RKO (cell line): ENCODE results near the gene PLAAT2.
"Not testable (repeated sequence)": the region's sequence is repeated elsewhere in the genome, so short reads cannot be mapped to it uniquely, and the experiment has no call there.

Experiments
- DNase-seq: peaks from one replicate; pipeline ENCODE4 v3.0.0-alpha.2; 2016; ENCODE audit warnings: low spot score

Gene PLAAT2

DNA sequence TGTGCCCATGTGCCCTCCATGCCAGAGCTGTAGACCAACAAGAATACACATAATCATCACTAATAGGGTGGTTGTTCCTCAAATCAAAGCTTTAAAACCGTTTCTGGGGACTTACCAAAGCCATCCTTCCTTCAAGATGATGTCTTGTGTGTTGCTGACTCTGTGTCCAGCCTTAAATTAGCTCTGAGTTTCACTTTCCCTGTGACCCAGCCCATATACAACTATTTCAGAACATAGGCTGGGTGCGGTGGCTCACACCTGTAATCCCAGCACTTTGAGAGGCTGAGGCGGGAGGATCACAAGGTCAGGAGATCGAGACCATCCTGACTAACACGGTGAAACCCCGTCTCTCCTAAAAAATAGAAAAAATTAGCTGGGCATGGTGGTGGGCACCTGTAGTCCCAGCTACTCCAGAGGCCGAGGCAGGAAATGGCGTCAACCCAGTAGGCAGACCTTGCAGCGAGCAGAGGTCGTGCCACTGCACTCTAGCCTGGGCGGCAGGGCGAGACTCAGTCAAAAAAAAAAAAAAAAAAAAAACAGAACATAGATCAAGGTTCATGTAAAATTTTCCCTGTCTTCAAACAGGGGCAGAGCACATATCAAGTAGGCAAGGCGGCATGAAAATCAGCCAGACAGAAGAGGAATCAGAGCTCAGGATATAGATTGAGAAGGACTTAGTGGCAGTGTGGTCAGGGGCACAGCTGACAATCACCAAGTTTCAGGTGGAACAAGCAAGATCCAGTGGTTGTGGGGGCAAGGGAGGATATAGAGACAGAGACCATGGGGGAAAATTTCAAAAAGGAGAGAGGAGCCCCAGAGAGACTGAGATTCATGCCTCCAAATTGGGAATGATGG, at the start of gene PLAAT2:
Gene PLAAT2 (minus strand): TSS at position 179 of the 855 bp plus-strand sequence. CDS start 55 bp downstream, at position 124.
- DNase-seq: no peak

GRCh38 chr11:63612181-63612580, 49.0 kb upstream of the PLAAT2 start:
- DNase-seq: no peak

DNA sequence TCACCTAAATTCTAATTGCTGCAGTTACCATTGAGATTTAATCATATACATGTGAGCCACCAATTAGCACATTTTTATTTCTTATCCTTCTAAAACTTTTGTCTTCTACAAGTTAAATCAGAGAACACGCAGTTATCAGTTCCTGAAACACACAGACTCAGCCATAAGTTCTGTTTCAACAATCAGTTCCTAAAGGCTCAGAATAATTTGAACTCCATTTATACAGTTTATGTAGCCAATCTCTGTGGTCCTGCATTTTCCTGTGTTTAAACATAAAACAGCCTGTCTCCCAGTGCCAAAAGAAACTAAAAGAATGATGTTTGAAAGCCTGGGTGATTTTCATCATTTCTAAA, 48.2 kb upstream of the PLAAT2 start:
- no peak for DNase-seq

DNA sequence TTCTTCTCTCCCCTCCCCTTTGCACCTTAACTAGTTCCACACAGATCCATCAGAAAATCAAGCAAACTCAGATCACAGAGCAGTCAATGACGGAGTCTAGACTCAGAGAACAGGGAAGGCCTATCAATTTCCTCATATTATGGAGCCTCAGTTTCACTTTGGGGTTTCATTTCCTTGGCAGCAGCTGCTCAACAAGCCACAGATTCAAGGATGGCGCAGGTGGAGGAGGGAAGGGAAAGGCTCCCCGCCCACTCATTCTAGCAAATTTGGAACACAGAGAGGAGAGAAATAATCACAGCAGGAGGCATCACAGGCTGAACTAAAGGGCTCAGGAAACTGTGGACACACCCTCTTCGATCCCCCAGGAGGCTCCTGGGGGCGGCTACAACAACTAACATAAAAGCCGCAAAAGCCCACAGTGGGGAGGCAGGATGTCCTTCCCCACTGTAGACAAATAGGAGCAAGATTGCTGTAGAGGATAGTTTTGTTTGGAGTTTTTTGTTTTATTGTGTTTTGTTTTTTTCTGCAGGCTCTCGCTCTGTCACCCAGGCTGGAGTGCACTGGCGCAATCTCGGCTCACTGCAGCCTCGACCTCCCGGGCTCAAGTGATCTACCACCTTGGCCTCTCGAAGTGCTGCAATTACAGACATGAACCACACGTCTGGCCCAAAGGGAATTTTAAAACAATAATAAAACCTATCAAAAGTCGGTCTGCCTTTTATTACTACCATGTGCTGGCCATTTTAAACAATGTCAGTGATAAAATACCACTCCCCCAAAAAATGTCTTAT, 47.6 kb upstream of the PLAAT2 start:
- DNase-seq: no peak

GRCh38 chr11:63609971-63610580, 46.9 kb upstream of the PLAAT2 start:
- no peak for DNase-seq

DNA sequence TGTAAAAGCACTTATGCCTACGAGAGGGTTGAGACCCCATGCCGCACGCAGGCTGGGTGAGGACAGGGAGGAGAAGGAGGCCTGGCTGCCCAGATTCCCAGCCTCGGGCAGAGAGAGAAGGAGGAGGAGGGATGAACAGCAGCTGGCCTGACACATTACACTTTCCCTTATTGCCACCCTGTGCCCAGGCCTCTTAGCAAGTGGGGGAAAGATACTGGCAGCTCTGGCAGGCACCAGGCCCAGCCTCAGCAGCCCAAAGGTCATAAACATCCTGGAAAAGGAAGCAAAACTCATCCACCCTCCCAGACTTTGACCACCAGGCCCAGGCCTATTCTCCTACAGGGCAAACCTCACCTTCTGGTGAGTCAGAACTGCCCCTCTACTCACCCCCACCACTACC, 46.4 kb upstream of the PLAAT2 start:
- DNase-seq: no peak

DNA sequence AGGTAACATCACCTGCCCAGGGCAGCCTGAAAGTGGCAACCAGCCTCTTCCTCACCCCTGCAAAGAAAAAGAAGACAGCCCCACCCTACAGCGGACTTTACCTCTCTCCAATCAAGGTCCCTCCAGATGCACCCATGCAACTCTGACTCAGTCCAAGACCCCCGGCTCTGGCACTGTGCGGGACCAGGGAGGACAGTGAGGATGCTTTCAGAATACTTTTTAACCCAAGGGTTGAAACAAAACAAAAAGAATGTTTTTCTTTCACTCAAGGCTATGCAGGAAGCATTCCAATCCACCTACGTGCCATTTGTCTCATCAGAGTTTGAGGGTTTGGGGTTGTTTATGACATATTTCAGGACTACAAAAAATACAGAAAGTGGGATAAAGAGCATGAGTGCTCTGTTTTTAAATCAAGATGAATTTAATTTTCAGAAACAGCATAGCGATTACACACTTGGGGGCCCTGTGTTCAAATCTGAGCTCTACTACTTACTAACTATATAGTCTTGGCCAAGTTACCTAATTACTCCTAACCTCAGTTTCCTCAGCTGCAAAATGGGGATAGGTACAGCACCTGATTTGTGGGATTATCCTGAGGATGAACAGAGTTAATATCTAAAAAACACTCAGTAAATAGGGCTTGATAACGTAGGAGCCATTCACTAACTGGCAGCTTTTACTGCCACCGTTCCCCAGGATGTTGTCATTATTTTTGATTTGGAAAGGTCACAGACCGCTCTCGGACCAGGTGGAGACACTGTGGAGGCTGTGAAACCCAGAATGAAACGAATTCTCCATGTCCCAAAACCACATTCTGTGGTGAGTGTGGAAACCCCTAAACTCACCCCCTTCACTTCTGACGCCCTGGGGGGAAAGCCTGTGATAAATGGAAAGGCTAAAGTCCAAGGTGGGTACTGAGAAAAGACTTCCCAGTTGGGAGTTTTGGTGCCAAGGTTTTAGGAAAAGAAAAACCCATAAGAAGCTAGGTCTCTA, 45.5 kb upstream of the PLAAT2 start:
- no peak for DNase-seq

- DNase-seq: no peak
These were observed 40.0 kb upstream of the PLAAT2 start for GRCh38 chr11:63603180-63603518.

GRCh38 chr11:63602290-63603179, 39.4 kb upstream of the PLAAT2 start:
- DNase-seq: not testable (repeated sequence)

DNA sequence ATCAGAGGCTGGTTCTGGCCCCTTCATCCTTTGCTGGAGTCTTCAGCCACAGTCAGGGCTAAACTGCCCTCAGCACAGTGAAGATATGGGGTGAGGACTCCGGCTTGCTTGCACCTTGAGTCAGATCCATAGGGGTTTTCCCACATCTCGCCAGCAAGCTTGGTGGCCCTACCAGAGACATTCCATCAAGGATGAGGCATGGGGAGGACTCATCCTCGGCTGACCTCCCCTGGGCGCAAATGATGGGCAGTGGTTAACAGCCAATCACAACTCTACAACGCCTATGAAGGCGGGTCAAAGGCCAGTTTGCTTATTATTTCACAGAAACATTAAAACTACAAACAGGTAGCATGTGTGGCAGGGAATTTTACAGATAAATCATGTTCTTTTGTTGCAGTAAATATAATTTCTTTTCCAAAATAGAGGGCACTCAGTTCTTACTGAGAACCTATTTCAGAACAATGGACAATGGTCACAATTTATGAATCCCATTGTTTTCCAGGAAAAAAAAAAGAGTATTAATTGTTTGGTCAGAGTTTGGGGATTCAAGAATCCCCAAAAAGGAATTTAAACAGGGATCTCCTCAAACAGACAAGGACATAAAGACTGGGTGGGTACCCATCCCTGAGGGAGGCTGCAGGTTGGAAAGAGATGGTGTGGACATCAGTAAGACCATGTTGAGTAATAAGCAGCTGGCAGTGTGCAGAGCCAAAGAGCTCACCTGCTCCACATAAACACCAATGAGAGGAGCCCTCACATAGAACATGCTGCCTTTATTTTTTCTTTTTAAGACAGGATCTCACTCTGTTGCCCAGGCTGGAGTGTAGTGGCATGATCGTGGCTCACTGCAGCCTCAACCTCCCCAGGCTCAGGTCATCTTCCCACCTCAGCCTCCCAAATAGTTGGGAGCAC, 36.3 kb upstream of the PLAAT2 start:
- peak; percentile 47 for DNase-seq

- DNase-seq: no peak
These were observed 35.4 kb upstream of the PLAAT2 start for GRCh38 chr11:63598556-63598955.

GRCh38 chr11:63595296-63595695, 32.1 kb upstream of the PLAAT2 start:
- DNase-seq: no peak

DNA sequence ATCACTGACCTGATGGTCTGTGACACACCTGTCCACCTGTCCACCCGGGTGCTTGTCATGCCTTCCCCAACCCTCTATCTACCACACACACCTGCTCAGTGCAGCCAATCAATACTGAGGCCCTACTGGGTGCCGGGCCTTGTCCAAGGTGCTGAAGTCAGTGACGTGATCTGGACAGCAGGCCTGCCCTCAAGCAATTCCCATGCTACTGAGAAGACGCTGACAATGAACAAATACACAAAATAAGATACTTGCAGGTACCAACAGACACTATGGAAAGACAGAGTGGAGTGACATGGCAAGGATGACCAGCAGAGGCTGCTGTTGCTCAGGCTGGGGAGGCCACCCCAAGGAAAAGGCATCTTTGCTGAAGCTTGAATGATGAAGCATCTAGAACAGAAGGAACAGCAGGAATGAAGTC, 29.8 kb upstream of the PLAAT2 start:
- DNase-seq: peak; percentile 20

DNA sequence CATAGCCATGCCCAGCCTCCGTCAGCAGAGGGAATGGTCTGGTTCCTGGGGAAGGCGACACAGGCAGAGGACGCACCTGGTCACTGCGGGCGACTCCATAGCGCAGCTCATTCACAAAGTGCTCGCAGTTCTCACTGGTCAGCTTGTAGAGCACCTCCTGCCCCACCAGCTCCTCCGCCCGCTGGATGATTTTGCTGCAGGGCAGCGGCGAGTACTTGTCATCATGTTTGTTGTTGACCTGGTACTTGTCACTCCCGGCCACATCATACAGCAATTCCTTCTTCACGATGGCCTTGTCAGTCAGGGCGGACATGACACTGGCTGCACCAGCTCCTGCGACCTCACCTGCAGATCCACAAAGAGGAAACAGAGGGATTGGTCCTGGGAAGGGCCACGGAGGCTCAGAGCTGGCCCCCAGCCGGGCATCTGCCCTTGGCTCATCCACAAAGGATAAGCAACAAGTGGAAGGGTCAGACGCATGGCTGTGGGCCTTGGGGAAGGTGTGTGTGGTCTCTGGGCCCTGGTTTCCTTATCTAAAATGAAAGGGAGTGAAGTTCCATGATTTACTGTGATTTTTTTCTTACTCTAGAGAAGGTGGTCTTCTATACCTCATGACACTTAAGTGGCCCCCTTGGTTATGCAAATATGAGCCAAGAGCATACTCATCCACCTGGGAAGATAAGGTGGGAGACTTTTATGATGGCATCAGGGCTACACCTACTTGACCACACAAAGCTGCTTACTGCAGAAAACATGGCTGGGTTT, 27.0 kb upstream of the PLAAT2 start:
- no peak for DNase-seq

DNA sequence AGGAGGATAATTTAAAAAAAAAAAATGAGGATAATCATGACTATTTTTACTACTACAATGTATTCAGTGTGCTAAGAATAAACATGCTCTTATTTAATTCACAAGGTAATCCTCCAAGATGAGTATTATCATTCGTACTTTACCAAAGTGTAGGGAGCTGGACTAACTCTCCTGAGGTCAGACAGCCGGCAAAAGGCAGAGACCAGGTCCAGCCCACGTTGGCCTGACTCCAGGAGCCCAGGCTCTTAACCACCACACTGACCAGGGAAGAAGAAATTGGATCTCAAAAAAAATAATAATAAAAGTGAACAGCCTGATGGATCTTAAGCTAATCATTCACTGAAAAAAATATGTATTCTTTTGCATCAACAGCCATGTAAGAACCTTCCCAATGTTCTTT, 25.8 kb upstream of the PLAAT2 start:
- DNase-seq: no peak

DNA sequence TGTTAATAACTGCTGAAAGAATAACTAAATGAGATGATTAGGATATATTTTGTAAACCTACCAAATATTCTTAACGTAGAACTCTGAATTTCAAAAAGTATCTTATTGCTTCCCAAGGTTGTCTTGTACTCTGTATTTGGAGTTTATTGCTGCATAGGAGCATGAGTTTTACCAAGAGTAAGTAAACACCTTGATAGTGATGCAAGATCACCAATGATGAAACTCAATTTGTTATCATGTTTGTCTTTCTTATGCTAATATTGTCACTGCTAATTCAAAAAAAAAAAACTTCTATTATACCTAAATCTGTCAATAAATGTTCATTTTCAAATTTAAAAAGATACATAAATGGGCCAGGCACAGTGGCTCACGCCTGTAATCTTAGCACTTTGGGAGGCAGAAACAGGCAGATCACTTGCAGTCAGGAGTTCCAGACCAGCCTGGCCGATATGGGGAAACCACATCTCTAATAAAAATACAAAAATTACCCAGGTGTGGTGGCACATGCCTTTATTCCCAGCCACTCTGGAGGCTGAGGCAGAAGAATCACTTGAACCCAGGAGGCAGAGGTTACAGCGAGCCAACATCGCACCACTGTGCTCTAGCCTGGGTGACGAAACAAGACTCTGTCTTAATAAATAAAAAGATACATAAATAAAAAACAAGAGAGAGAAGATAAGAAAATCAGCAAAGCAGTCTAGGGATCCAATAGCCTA, 23.4 kb upstream of the PLAAT2 start:
- DNase-seq: no peak

- DNase-seq: no peak
These were observed 20.1 kb upstream of the PLAAT2 start for GRCh38 chr11:63583357-63583677.

GRCh38 chr11:63581224-63581623, 18.0 kb upstream of the PLAAT2 start:
- DNase-seq: not testable (repeated sequence)
